ENCODE measurements around the gene GNLY. TPM values are rescaled to one million over a fixed set of nuclear protein-coding genes. Genes with fewer than 3 reads are reported as not detected.

GNLY gene
- not detected in 2 replicates for total RNA-seq

DNA sequence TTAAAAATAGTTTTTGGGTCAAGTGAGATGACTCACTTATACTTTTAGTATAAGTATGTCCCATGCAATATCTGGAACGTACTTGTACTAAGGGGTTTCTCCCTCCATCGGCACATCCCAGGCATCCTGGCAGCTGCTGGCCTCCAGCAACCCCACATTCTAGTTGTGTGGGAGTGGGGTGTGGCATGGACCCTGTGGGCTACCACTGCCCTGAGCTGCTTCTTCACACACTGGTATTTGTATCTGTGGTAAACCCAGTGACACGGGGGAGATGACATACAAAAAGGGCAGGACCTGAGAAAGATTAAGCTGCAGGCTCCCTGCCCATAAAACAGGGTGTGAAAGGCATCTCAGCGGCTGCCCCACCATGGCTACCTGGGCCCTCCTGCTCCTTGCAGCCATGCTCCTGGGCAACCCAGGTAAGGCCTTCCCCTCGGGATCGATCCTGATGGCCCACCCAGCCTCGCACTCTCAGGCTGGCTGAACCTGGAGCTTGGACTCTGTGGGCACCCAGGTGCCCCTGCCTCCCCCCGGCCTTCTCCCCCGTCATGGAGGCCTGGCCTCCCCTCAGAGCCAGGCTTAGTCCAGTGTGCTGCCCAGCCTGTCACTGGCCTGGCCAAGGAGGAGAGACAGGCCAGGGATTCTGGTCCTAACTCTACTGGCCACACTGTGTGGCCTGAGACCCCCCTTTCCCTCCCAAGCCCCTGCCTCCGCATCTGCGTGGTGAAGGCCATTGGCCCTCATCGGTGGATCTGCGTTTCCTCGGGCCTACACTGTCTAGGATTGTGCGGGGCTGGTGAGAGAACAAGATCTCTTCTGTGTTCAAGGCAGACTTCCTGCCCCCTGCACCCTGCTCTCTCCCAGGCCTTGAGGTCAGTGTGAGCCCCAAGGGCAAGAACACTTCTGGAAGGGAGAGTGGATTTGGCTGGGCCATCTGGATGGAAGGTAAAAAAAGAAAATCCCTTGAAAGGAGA, at the start of gene GNLY:
TSS of gene GNLY (plus strand) at position 307 of the 974 bp plus-strand sequence. CDS start at position 368, 61 bp downstream.

DNA sequence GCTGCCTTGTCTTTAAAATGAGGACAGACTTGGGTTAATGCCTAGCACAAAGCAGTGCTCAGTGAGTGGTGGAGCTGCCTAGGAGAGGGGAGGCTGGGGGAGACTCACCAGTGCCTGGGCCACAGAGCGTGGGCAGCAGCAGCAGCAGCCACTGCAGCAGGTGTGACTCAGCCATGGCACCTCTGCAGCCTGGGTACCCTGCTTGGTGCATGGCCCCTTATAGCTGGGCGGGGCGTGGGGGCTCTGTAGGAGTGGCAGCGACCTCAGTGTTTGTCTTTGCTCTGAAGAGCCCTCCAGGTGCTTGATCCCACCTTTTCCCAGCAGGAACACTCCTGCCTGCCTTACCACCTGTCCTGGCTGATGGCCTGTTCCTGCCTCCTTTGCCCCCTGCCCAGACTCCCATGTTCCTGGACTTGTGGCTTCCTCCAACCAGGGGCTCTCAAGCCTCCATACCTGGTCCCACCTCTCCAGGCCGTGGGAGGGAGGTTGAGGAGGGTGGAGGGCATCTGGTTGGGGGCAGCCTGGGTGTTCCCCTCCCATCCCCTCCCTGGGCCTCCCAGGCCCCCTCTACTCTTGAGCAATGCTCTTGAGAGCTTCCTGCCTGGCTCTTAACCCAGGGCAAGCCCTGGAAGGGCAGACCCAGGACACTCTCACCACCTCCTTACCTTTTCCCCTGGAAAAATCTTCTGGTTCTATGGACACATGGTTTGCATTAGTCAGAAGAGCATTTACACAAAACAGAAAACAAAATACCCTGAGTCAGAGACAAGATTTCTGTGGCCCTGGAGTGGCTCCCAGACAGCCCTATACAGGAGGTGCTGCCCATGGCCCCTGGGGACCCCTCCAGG, 25.9 kb upstream of the GNLY start, which contains the start of gene SFTPB:
TSS of gene SFTPB (minus strand) at position 191 of the 848 bp plus-strand sequence. CDS start at position 175, 16 bp downstream.

Other genes with a start within 250 kb of the GNLY start
- 95.3 and 95.9 TPM in 2 replicates for gene MAT2A, start 155.2 kb upstream of the GNLY start, total RNA-seq
- gene GGCX, start 132.9 kb upstream of the GNLY start, total RNA-seq: 34.6 and 35.4 TPM in 2 replicates
- 5.8 TPM in 1 of 2 replicates, not detected in the other for gene VAMP8, start 116.8 kb upstream of the GNLY start, total RNA-seq
- gene VAMP5, start 109.9 kb upstream of the GNLY start, total RNA-seq: 33.1 and 70.7 TPM in 2 replicates
- gene RNF181, start 98.6 kb upstream of the GNLY start, total RNA-seq: 157 and 188 TPM in 2 replicates
- gene TMEM150A, start 91.7 kb upstream of the GNLY start, total RNA-seq: 22.9 and 26.7 TPM in 2 replicates
- 5.3 and 8.2 TPM in 2 replicates for gene C2orf68, start 82.3 kb upstream of the GNLY start, total RNA-seq
- 39.1 and 51.7 TPM in 2 replicates for gene USP39, start 78.2 kb upstream of the GNLY start, total RNA-seq
- not detected in 2 replicates for gene SFTPB, start 26.2 kb upstream of the GNLY start, total RNA-seq
- gene ATOH8, start 59.6 kb downstream of the GNLY start, total RNA-seq: 16.9 and 31.4 TPM in 2 replicates
- gene ST3GAL5, start 194.6 kb downstream of the GNLY start, total RNA-seq: 27.1 and 63.6 TPM in 2 replicates